ENCODE measurements around the gene PIGA.

The PIGA gene

GRCh38 chrX:15335135-15336022 is at the start of gene PIGA:
Gene PIGA, minus strand, starts transcription at chrX:15335523. Its CDS starts 3,593 bp downstream, at chrX:15331930.
- Histone ChIP-seq H3K27me3 (ENCODE audit: control insufficient read depth, insufficient read depth, low read length) (peaks cover 6% of the 10 kb centered on the region), H3K4me3 (ENCODE audit: low read depth, low read length) (peak within 1 kb of the TSS; percentile 84), H3K36me3 (ENCODE audit: control insufficient read depth, insufficient read depth, low read length) (no peaks in the 10 kb centered on the region), H3K9me3 (ENCODE audit: control insufficient read depth, insufficient read depth, low read length) (no peaks in the 10 kb centered on the region), H3K9ac (ENCODE audit: low read depth, low read length) (peak within 1 kb of the TSS; percentile 76), H3K4me1 (ENCODE audit: control insufficient read depth, insufficient read depth, low read length) (no peaks in the 10 kb centered on the region)

- no peaks in the 10 kb centered on the region for H3K27me3 ChIP-seq (ENCODE audit: control insufficient read depth, insufficient read depth, low read length)
- no peak within 1 kb of the TSS for H3K9ac ChIP-seq (ENCODE audit: low read depth, low read length)
- peaks cover 6% of the 10 kb centered on the region for H3K4me1 ChIP-seq (ENCODE audit: control insufficient read depth, insufficient read depth, low read length)
- H3K4me3 ChIP-seq (ENCODE audit: low read depth, low read length) = no peak within 1 kb of the TSS
- no peaks in the 10 kb centered on the region for H3K9me3 ChIP-seq (ENCODE audit: control insufficient read depth, insufficient read depth, low read length)
- no peaks in the 10 kb centered on the region for H3K36me3 ChIP-seq (ENCODE audit: control insufficient read depth, insufficient read depth, low read length)
These were observed 49.0 kb upstream of the PIGA start, which contains the start of gene VEGFD for GRCh38 chrX:15384304-15384703. Gene VEGFD, minus strand, starts transcription at chrX:15384413. Its CDS starts 467 bp downstream, at chrX:15383946.

- no peak overlapping the region for H3K9ac ChIP-seq (ENCODE audit: low read depth, low read length)
- H3K4me3 ChIP-seq (ENCODE audit: low read depth, low read length) = no peak overlapping the region
These were observed 47.5 kb upstream of the PIGA start for GRCh38 chrX:15382813-15383212.

GRCh38 chrX:15376956-15377355 is 41.6 kb upstream of the PIGA start:
- no peaks in the 10 kb centered on the region for H3K9me3 ChIP-seq (ENCODE audit: control insufficient read depth, insufficient read depth, low read length)
- H3K9ac ChIP-seq (ENCODE audit: low read depth, low read length) = no peak overlapping the region
- H3K4me1 ChIP-seq (ENCODE audit: control insufficient read depth, insufficient read depth, low read length) = no peaks in the 10 kb centered on the region
- H3K4me3 ChIP-seq (ENCODE audit: low read depth, low read length) = no peak overlapping the region
- H3K36me3 ChIP-seq (ENCODE audit: control insufficient read depth, insufficient read depth, low read length) = no peaks in the 10 kb centered on the region
- H3K27me3 ChIP-seq (ENCODE audit: control insufficient read depth, insufficient read depth, low read length) = no peaks in the 10 kb centered on the region

More at GRCh38 chrX:15382813-15383212, 47.5 kb upstream of the PIGA start:
- Histone ChIP-seq H3K27me3 (ENCODE audit: control insufficient read depth, insufficient read depth, low read length) (no peaks in the 10 kb centered on the region), H3K36me3 (ENCODE audit: control insufficient read depth, insufficient read depth, low read length) (no peaks in the 10 kb centered on the region), H3K9me3 (ENCODE audit: control insufficient read depth, insufficient read depth, low read length) (no peaks in the 10 kb centered on the region), H3K4me1 (ENCODE audit: control insufficient read depth, insufficient read depth, low read length) (peaks cover 6% of the 10 kb centered on the region)

- Histone ChIP-seq H3K4me1 (ENCODE audit: control insufficient read depth, insufficient read depth, low read length) (no peaks in the 10 kb centered on the region), H3K36me3 (ENCODE audit: control insufficient read depth, insufficient read depth, low read length) (no peaks in the 10 kb centered on the region), H3K4me3 (ENCODE audit: low read depth, low read length) (no peak overlapping the region), H3K27me3 (ENCODE audit: control insufficient read depth, insufficient read depth, low read length) (no peaks in the 10 kb centered on the region), H3K9ac (ENCODE audit: low read depth, low read length) (no peak overlapping the region), H3K9me3 (ENCODE audit: control insufficient read depth, insufficient read depth, low read length) (no peaks in the 10 kb centered on the region)
These were observed 38.7 kb upstream of the PIGA start for GRCh38 chrX:15373976-15374375.

- no peaks in the 10 kb centered on the region for H3K27me3 ChIP-seq (ENCODE audit: control insufficient read depth, insufficient read depth, low read length)
- H3K4me3 ChIP-seq (ENCODE audit: low read depth, low read length) = no peak overlapping the region
- H3K36me3 ChIP-seq (ENCODE audit: control insufficient read depth, insufficient read depth, low read length) = no peaks in the 10 kb centered on the region
- no peak overlapping the region for H3K9ac ChIP-seq (ENCODE audit: low read depth, low read length)
- no peaks in the 10 kb centered on the region for H3K9me3 ChIP-seq (ENCODE audit: control insufficient read depth, insufficient read depth, low read length)
- no peaks in the 10 kb centered on the region for H3K4me1 ChIP-seq (ENCODE audit: control insufficient read depth, insufficient read depth, low read length)
These were observed 31.4 kb upstream of the PIGA start for GRCh38 chrX:15366506-15367352.

GRCh38 chrX:15359701-15360100 is 24.4 kb upstream of the PIGA start:
- no peak overlapping the region for H3K9ac ChIP-seq (ENCODE audit: low read depth, low read length)
- H3K27me3 ChIP-seq (ENCODE audit: control insufficient read depth, insufficient read depth, low read length) = no peaks in the 10 kb centered on the region
- no peaks in the 10 kb centered on the region for H3K36me3 ChIP-seq (ENCODE audit: control insufficient read depth, insufficient read depth, low read length)
- H3K9me3 ChIP-seq (ENCODE audit: control insufficient read depth, insufficient read depth, low read length) = no peaks in the 10 kb centered on the region
- H3K4me3 ChIP-seq (ENCODE audit: low read depth, low read length) = no peak overlapping the region
- H3K4me1 ChIP-seq (ENCODE audit: control insufficient read depth, insufficient read depth, low read length) = no peaks in the 10 kb centered on the region

- no peaks in the 10 kb centered on the region for H3K36me3 ChIP-seq (ENCODE audit: control insufficient read depth, insufficient read depth, low read length)
These were observed 23.2 kb upstream of the PIGA start for GRCh38 chrX:15358533-15358932.

GRCh38 chrX:15356444-15356843 is 21.1 kb upstream of the PIGA start:
- Histone ChIP-seq H3K9me3 (ENCODE audit: control insufficient read depth, insufficient read depth, low read length) (no peaks in the 10 kb centered on the region), H3K36me3 (ENCODE audit: control insufficient read depth, insufficient read depth, low read length) (no peaks in the 10 kb centered on the region), H3K9ac (ENCODE audit: low read depth, low read length) (no peak overlapping the region), H3K4me1 (ENCODE audit: control insufficient read depth, insufficient read depth, low read length) (no peaks in the 10 kb centered on the region), H3K4me3 (ENCODE audit: low read depth, low read length) (no peak overlapping the region), H3K27me3 (ENCODE audit: control insufficient read depth, insufficient read depth, low read length) (no peaks in the 10 kb centered on the region)

More at GRCh38 chrX:15358533-15358932, 23.2 kb upstream of the PIGA start:
- H3K9me3 ChIP-seq (ENCODE audit: control insufficient read depth, insufficient read depth, low read length) = no peaks in the 10 kb centered on the region
- no peak overlapping the region for H3K4me3 ChIP-seq (ENCODE audit: low read depth, low read length)
- H3K27me3 ChIP-seq (ENCODE audit: control insufficient read depth, insufficient read depth, low read length) = no peaks in the 10 kb centered on the region
- H3K9ac ChIP-seq (ENCODE audit: low read depth, low read length) = no peak overlapping the region
- H3K4me1 ChIP-seq (ENCODE audit: control insufficient read depth, insufficient read depth, low read length) = no peaks in the 10 kb centered on the region

GRCh38 chrX:15350329-15350996 is 15.1 kb upstream of the PIGA start:
- Histone ChIP-seq H3K4me1 (ENCODE audit: control insufficient read depth, insufficient read depth, low read length) (peaks cover 2% of the 10 kb centered on the region), H3K4me3 (ENCODE audit: low read depth, low read length) (no peak overlapping the region), H3K9me3 (ENCODE audit: control insufficient read depth, insufficient read depth, low read length) (no peaks in the 10 kb centered on the region), H3K36me3 (ENCODE audit: control insufficient read depth, insufficient read depth, low read length) (no peaks in the 10 kb centered on the region), H3K9ac (ENCODE audit: low read depth, low read length) (no peak overlapping the region), H3K27me3 (ENCODE audit: control insufficient read depth, insufficient read depth, low read length) (peaks cover 7% of the 10 kb centered on the region)

GRCh38 chrX:15349046-15349445 is 13.7 kb upstream of the PIGA start:
- H3K4me1 ChIP-seq (ENCODE audit: control insufficient read depth, insufficient read depth, low read length) = peaks cover 2% of the 10 kb centered on the region

More at GRCh38 chrX:15349046-15349445, 13.7 kb upstream of the PIGA start:
- Histone ChIP-seq H3K4me3 (ENCODE audit: low read depth, low read length) (no peak overlapping the region), H3K36me3 (ENCODE audit: control insufficient read depth, insufficient read depth, low read length) (no peaks in the 10 kb centered on the region), H3K9me3 (ENCODE audit: control insufficient read depth, insufficient read depth, low read length) (no peaks in the 10 kb centered on the region), H3K27me3 (ENCODE audit: control insufficient read depth, insufficient read depth, low read length) (peaks cover 16% of the 10 kb centered on the region), H3K9ac (ENCODE audit: low read depth, low read length) (no peak overlapping the region)

All from iPS-15b (cell line).